Lower leg skin (tissue), 4 donors: ENCODE results near the gene COX6A1. TPM values are rescaled to one million over a fixed set of nuclear protein-coding genes. Genes with fewer than 3 reads are reported as not detected.

Source experiments
- DNase-seq, 2 donors: peaks; one replicate each; pipeline ENCODE4 v3.0.0-alpha.2; 2019; ENCODE audit warnings: low spot score in 2 of 2
- H3K4me3 ChIP-seq: fragments of 200-600 bp; sonication (generic); 2 replicates; pipeline ENCODE4 v1.5.1; 2017; ENCODE audit warnings: mild to moderate bottlenecking, low read depth; ENCODE audit not compliant: poor library complexity, severe bottlenecking
- POLR2A ChIP-seq, 2 donors: fragments of 450-650 bp; IDR thresholded peaks; one replicate each; pipeline ENCODE4 v1.6.1; 2016 to 2017; ENCODE audit warnings: antibody characterized with exemption in 2 of 2, mild to moderate bottlenecking in 1 of 2, moderate library complexity in 1 of 2
- WGBS, 2 donors: methylation state at CpG; one replicate each; pipeline ENCODE4 v1.1.5; 2018; 5-methylcytosine and 5-hydroxymethylcytosine counted together
- intact Hi-C: fragments of 100-400 bp; cut with DNase I; formaldehyde crosslinking; loops from one replicate; pipeline ENCODE4 v1.15.0; 2023; ENCODE audit warnings: low total_unique reads
- total RNA-seq, 4 donors: library from RNA; depleted of rRNA; stranded (reverse); fragments of >200 nt; gene quantifications; one replicate each; pipeline ENCODE4 v1.1.0, GENCODE V29; 2016
- TF ChIP-seq, protein P1 (sequence below), 3 donors: fragments of 450-650 bp; IDR thresholded peaks; one replicate each; pipeline ENCODE4 v1.5.1; 2016; ENCODE audit warnings: antibody characterized with exemption in 3 of 3, mild to moderate bottlenecking in 3 of 3, moderate library complexity in 2 of 3

Gene COX6A1
- total RNA-seq, 4 donors from 2014 or later = 638 to 834 (median 702) TPM

DNA sequence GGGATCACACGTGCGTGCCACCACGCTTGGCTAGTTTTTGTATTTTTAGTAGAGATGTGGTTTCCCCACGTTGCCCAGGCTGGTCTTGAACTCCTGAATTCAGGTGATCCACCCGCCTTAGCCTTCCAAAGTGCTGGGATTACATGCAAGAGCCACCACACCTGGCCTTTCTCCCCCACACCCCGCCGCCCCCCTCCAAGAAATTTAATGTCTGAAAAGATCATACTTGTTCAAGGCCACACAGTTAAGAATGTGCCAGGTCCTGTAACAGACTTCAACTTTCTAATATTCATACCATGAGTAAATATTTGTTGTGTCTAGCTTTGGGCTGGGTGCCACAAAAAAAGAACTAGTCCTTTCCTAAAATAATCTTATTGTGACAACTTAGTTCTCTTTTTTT, 17.4 kb downstream of the COX6A1 start:
- DNase-seq = no peak
- WGBS, 2 donors = 89 to 94% methylated on average over 7 of the region's 7 CpGs
- intact Hi-C loops = no loop called here
- no peak overlapping the region for H3K4me3 ChIP-seq
- TF ChIP-seq, protein P1, sequence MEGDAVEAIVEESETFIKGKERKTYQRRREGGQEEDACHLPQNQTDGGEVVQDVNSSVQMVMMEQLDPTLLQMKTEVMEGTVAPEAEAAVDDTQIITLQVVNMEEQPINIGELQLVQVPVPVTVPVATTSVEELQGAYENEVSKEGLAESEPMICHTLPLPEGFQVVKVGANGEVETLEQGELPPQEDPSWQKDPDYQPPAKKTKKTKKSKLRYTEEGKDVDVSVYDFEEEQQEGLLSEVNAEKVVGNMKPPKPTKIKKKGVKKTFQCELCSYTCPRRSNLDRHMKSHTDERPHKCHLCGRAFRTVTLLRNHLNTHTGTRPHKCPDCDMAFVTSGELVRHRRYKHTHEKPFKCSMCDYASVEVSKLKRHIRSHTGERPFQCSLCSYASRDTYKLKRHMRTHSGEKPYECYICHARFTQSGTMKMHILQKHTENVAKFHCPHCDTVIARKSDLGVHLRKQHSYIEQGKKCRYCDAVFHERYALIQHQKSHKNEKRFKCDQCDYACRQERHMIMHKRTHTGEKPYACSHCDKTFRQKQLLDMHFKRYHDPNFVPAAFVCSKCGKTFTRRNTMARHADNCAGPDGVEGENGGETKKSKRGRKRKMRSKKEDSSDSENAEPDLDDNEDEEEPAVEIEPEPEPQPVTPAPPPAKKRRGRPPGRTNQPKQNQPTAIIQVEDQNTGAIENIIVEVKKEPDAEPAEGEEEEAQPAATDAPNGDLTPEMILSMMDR (IDR thresholded peaks at IDR 0.05) = no peak
- TF ChIP-seq POLR2A (IDR thresholded peaks at IDR 0.05) = no peak

DNA sequence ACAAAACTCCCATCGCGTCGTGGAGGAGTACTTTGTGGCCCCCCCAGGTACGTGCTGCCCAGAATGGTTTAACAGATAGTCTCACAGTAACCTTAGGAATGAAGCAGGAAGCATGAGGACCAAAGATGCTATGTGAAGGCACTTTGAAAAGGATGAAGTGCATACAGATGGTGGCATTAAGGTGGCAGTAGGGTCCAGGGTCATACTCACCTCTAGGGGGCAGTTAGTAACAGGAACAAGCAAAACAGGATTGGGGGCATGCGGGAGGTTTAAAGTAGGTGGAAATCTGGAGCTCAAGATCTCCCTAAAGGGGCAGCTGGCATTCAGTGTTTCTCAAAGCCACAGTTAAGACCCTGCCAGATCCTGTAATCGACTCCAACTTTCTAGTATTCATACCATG, 19.2 kb downstream of the COX6A1 start:
- intact Hi-C loops = no loop called here
- 83% methylated on average over 6 of the region's 6 CpGs for WGBS, 2 donors
- DNase-seq = no peak
- TF ChIP-seq, protein P1 (IDR thresholded peaks at IDR 0.05) = no peak
- no peak for TF ChIP-seq POLR2A (IDR thresholded peaks at IDR 0.05)
- H3K4me3 ChIP-seq = no peak overlapping the region

GRCh38 chr12:120460157-120460556, 22.2 kb downstream of the COX6A1 start:
- intact Hi-C loops = no loop called here
- TF ChIP-seq, protein P1 (IDR thresholded peaks at IDR 0.05) = no peak
- TF ChIP-seq POLR2A (IDR thresholded peaks at IDR 0.05) = no peak
- no peak overlapping the region for H3K4me3 ChIP-seq
- DNase-seq = no peak
- WGBS, 2 donors = 87 to 88% methylated on average over 3 of the region's 3 CpGs

- DNase-seq = no peak
- intact Hi-C loops = no loop called here
These were observed 24.3 kb downstream of the COX6A1 start for GRCh38 chr12:120462099-120462640.

GRCh38 chr12:120463712-120464111, 25.8 kb downstream of the COX6A1 start:
- WGBS, 2 donors = 87 to 90% methylated on average over 5 of the region's 5 CpGs
- TF ChIP-seq POLR2A (IDR thresholded peaks at IDR 0.05) = no peak
- TF ChIP-seq, protein P1 (IDR thresholded peaks at IDR 0.05) = no peak
- DNase-seq = no peak
- intact Hi-C loops = no loop called here
- H3K4me3 ChIP-seq = no peak overlapping the region

More at GRCh38 chr12:120462099-120462640, 24.3 kb downstream of the COX6A1 start:
- TF ChIP-seq, protein P1 (IDR thresholded peaks at IDR 0.05) = no peak
- no peak for TF ChIP-seq POLR2A (IDR thresholded peaks at IDR 0.05)
- no peak overlapping the region for H3K4me3 ChIP-seq
- WGBS, 2 donors = 78 to 79% methylated on average over 3 of the region's 3 CpGs

DNA sequence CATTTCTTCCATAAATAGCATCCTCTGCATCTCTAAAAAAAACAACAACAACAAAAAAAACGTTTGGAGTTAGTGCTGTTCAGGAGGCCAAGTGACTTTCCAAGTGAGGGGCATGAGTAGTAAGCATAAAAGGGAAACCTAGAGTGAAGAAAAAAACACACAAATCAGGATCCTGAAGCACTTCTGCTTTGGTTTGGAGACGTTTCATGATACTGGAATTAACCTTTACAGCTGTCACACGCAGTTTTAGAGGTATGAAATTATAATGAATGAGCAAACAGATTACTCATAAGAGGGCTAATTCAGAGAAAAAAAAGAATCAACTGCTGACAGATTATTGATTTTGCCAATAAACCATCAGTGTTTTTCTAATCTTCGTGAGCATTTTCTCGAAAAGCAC, 27.8 kb downstream of the COX6A1 start:
- 40 to 45% methylated on average over 5 of the region's 5 CpGs for WGBS, 2 donors
- DNase-seq = no peak
- intact Hi-C loops = no loop called here
- TF ChIP-seq POLR2A (IDR thresholded peaks at IDR 0.05) = no peak
- TF ChIP-seq, protein P1 (IDR thresholded peaks at IDR 0.05) = no peak
- no peak overlapping the region for H3K4me3 ChIP-seq
